HAP-1 (cell line): ENCODE data around the gene IL10RA.
"Not testable (repeated sequence)": the region's sequence is repeated elsewhere in the genome, so short reads cannot be mapped to it uniquely, and the experiment has no call there.

Experiments
- DNase-seq, 2 experiments: peaks; one replicate each; pipeline ENCODE4 v3.0.0-alpha.2; 2016 to 2020; ENCODE audit warnings: low spot score in 2 of 2
- H3K27me3 ChIP-seq: fragments of 250-450 bp; sonication (Bioruptor Pico); 2 replicates; pipeline ENCODE4 v1.5.1; 2020; ENCODE audit warnings: low read depth, mild to moderate bottlenecking, moderate library complexity
- H3K36me3 ChIP-seq: fragments of 250-450 bp; sonication (Bioruptor Pico); replicated peaks from 2 replicates; pipeline ENCODE4 v1.5.1; 2020; ENCODE audit warnings: mild to moderate bottlenecking
- H3K4me1 ChIP-seq: fragments of 250-450 bp; sonication (Bioruptor Pico); 2 replicates; pipeline ENCODE4 v1.5.1; 2020; ENCODE audit warnings: mild to moderate bottlenecking
- H3K4me3 ChIP-seq: fragments of 250-450 bp; sonication (Bioruptor Pico); 2 replicates; pipeline ENCODE4 v1.5.1; 2020; ENCODE audit warnings: mild to moderate bottlenecking, moderate library complexity
- H3K9me3 ChIP-seq: fragments of 250-450 bp; sonication (Bioruptor Pico); 2 replicates; pipeline ENCODE4 v1.5.1; 2020; ENCODE audit warnings: mild to moderate bottlenecking, moderate library complexity
- in situ Hi-C: fragments of 300-500 bp; cut with MboI; formaldehyde crosslinking; loops from 3 replicates; pipeline ENCODE4 v1.14.3; 2020; ENCODE audit warnings: low sequenced_read_pairs, inconsistent platforms, mixed read lengths

Gene IL10RA

DNA sequence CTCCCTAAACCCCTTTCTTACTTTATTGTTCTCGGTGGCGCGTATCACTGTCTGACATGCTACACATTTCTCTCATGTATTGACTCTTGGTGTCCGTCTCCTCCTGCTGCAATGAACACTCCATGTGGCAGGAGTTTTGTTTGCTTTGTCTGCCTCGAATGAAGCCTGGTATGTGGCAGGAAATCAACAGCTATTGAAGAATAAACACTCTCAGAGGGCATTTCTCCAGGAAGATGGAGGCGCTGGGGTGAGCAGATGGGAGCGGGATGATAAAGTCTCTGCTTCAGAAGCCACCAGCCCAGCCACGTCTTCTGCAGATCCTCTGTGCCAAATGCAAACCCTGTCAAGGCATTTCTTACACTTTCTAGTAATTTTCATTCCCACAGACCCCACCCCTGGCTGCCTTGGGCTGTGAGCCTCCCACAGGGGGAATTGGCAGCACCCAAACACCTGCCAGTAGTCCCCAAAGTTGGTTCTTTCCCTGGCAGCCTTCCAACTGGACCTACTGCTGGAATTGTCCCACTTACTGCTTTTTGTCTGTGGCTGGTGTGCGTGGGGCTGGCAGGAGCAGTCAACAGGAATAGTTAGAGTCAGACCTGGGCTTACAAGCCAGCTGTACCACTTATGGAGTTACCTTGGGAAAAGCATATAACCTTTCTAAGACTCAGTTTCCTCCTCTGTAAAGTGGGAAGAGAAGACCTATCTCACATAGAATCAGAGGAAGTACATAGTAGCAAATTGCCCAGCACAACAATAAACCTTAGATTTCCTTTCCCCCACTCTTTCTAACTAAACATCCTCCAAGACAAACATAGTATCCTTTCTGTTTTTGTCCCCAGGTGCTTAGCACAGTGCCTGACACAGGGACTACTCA lies 13.3 kb upstream of the IL10RA start:
- Histone ChIP-seq H3K27me3 (peaks cover 9% of the 10 kb centered on the region), H3K4me3 (no peak overlapping the region), H3K9me3 (no peaks in the 10 kb centered on the region), H3K4me1 (no peaks in the 10 kb centered on the region), H3K36me3 (no peaks in the 10 kb centered on the region)
- DNase-seq = no peak
- in situ Hi-C loops = no loop called here

DNA sequence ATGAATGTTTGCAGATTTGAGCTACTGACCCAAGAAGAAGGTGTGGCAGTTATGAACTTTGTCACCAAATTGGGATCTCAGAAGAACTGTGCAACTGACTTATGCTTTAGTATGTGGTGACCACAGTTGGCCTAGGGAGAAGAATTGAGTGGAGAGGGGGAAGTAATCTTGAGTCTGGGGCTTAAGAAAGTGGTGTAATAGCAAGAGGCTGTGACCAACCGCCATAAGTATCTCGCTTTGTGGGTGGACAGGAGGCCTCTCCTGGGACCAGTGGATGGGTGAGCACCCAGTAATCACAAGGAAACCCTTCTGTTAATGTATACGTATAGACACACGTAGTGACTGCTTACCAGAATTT lies 12.7 kb upstream of the IL10RA start:
- in situ Hi-C loops = no loop called here
- no peak for DNase-seq
- H3K9me3 ChIP-seq = no peaks in the 10 kb centered on the region
- H3K4me1 ChIP-seq = no peaks in the 10 kb centered on the region
- peaks cover 9% of the 10 kb centered on the region for H3K27me3 ChIP-seq
- no peak overlapping the region for H3K4me3 ChIP-seq
- no peaks in the 10 kb centered on the region for H3K36me3 ChIP-seq

DNA sequence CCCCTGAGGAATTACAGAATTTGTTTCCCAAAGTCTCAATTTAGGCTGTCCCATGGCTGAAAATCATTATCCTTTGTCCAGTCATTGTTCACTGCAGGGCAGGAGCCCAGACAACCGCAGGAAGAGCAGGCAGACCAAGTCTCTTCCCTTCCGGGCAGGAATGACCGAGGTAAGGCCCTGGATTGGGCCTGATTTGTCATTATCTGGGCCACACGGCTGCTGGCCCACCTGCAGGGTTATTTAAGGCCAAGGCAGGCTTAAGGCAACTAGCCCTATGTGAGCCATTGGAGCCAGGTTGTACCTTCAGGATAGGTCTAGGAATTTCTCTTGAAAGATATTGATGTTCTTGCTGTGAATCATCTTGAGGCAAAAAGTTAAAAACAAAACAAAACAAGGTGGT lies 9.7 kb upstream of the IL10RA start:
- no peaks in the 10 kb centered on the region for H3K9me3 ChIP-seq

DNA sequence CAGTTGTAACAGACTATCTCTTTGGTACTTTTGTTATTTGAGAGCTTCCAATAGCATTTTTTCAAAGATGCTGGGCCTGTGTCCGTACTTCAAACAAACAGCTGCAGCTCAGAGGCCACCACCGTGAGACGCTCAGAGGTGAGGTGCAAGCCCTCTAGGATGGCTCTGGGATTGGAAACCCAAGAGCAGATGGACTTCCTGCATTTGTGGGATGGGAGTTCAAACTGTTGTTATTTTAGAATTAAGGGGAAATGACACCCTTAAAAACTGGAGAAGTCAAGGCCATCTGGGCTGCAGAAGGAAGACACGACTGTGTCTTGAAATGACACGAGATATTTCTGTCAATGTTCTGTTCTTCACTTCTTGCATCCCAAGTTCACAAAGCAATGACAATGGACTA lies 9.2 kb upstream of the IL10RA start:
- in situ Hi-C loops = no loop called here
- H3K4me3 ChIP-seq = no peak overlapping the region
- no peaks in the 10 kb centered on the region for H3K9me3 ChIP-seq
- no peak for DNase-seq
- no peaks in the 10 kb centered on the region for H3K36me3 ChIP-seq
- H3K27me3 ChIP-seq = no peaks in the 10 kb centered on the region; the same call in 1 of the 2 replicates
- no peaks in the 10 kb centered on the region for H3K4me1 ChIP-seq

More for the DNA sequence above, 9.7 kb upstream of the IL10RA start:
- H3K4me1 ChIP-seq = no peaks in the 10 kb centered on the region
- in situ Hi-C loops = no loop called here
- DNase-seq = no peak
- no peak overlapping the region for H3K4me3 ChIP-seq
- H3K36me3 ChIP-seq = no peaks in the 10 kb centered on the region
- peaks cover under 1% of the 10 kb centered on the region; the same call in 1 of the 2 replicates for H3K27me3 ChIP-seq

DNA sequence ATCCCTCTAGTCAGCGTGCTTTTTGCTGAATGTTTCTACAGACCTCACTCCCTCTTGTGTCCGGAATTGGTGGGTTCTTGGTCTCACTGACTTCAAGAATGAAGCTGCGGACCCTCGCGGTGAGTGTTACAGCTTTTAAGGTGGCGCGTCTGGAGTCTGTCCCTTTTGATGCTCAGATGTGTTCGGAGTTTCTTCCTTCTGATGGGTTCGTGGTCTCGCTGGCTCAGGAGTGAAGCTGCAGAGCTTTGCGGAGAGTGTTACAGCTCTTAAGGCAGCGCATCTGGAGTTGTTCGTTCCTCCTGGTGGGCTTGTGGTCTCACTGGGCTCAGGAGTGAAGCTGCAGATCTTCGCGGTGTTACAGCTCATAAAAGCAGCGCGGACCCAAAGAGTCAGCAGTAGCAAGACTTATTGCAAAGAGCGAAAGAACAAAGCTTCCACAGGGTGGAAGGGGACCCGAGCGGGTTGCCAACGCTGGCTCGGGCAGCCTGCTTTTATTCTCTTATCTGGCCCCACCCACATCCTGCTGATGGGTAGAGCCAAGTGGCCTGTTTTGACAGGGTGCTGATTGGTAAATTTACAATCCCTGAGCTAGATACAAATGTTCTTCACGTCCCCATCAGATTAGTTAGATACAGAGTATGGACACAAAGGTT lies 8.5 kb upstream of the IL10RA start:
- H3K9me3 ChIP-seq, H3K36me3 ChIP-seq, DNase-seq, H3K27me3 ChIP-seq, H3K4me3 ChIP-seq, H3K4me1 ChIP-seq, in situ Hi-C loops: not testable (repeated sequence)

DNA sequence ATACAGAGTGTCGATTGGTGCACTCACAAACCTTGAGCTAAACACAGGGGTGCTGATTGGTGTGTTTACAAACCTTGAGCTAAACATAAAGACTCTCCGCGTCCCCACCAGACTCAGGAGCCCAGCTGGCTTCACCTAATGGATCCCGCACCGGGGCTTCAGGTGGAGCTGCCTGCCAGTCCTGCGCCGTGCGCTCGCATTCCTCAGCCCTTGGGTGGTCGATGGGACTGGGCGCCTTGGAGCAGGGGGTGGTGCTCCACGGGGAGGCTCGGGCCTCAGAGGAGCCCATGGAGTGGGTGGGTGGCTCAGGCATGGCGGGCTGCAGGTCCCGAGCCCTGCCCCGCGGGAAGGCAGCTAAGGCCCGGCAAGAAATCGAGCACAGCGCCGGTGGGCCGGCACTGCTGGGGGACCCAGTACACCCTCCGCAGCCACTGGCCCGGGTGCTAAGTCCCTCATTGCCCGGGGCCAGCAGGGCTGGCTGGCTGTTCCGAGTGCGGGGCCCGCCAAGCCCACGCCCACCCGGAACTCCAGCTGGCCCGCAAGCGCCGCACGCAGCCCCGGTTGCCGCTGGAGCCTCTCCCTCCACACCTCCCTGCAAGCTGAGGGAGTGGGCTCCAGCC lies 7.8 kb upstream of the IL10RA start:
- H3K9me3 ChIP-seq, H3K4me1 ChIP-seq, H3K27me3 ChIP-seq, H3K4me3 ChIP-seq, DNase-seq, in situ Hi-C loops, H3K36me3 ChIP-seq: not testable (repeated sequence)

DNA sequence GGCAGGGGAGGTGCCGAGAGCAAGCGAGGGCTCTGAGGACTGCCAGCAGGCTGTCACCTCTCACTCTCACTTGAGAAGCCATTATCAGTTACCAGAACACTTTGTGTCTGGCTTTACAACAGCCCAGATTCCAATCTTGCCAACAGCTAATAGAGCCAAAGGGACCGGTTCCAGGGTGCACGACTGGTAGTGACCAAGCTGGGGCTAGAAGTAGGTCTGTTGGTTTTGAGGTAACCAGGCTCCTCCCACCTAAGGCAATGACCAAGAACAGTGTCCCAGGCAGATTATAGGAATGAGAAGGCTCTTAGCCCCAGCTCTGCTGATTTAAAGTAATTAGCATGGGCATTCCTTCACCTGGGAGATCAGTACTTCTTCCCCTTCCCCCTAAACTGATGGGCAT lies 7.2 kb upstream of the IL10RA start:
- H3K4me3 ChIP-seq = no peak overlapping the region
- in situ Hi-C loops = no loop called here
- no peaks in the 10 kb centered on the region for H3K4me1 ChIP-seq
- H3K36me3 ChIP-seq = no peaks in the 10 kb centered on the region
- no peaks in the 10 kb centered on the region for H3K9me3 ChIP-seq
- H3K27me3 ChIP-seq = no peaks in the 10 kb centered on the region
- DNase-seq = no peak

DNA sequence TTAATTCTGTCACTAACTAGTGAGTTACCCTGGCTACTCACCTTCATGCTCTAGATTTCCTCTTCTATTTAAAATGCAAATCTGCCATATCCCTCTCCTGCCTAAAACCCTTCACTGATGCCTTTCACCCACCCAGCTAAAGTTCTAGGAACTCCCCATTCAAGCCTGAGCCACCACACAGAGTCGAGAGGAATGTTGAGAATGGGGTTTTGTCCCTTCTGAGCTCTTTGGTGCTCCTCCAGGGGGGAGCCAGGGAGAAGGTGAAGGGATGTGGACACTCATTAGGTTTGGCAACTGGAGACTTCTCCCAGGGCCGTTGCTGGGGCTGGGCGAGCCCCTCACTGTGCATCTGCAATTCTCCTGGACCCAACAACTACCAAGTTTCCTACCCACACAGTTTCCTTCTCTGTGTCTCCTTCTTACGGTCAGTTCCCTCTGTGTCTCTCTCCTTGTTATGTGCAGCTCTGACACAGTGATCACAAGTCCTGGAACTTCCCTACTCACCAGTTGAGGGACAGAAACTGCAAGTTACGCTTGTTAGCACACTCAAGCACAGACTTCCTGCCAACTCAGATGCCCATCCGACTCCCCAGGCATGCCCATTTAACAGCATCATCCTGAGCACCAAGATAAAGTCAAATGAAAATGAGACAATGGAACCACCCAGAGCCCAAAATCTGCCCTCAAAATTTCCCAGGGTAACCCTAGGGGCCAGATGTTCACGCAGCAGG lies 6.5 kb upstream of the IL10RA start:
- Histone ChIP-seq H3K4me3 (no peak overlapping the region), H3K27me3 (no peaks in the 10 kb centered on the region), H3K9me3 (no peaks in the 10 kb centered on the region), H3K36me3 (no peaks in the 10 kb centered on the region), H3K4me1 (no peaks in the 10 kb centered on the region)
- no peak for DNase-seq
- in situ Hi-C loops = no loop called here

DNA sequence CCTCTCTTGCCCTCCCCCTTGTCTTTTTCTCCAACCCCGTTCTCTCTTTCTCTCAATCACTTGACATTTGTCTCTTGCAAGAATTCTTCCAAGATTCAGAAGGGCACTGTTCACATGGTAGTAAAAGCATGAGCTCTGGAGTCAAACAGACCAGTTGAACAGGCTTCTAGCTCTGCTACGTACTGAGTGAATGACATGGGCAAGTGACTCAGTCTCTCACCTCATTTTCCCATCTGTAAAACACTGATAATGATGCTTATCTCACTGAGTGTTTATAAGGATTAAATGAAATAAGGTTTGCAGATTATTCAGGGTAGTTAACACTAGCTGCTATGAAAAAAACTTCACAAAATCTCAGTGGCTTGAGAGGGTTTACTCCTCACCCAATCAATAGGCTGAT lies 5.9 kb upstream of the IL10RA start:
- Histone ChIP-seq H3K27me3 (no peaks in the 10 kb centered on the region), H3K4me1 (no peaks in the 10 kb centered on the region), H3K36me3 (no peaks in the 10 kb centered on the region), H3K9me3 (no peaks in the 10 kb centered on the region), H3K4me3 (no peak overlapping the region)
- in situ Hi-C loops = no loop called here
- DNase-seq = no peak

DNA sequence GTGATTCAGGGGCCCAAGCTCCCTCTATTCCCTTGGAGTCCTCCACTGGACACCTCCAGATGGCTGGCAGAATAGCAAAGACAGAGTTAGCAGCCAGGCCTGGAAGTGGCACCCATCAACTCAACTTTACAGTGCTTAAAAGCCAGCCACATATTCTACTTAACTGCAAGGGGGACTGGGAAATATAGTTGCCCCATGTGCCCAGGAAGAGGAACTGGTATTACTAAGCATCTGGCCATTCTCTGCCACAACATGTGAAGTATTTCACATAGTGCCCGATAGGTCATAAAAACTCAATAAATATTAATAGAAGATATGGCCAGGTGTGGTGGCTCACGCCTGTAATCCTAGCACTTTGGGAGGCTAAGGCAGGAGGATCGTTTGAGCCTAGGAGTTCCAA lies 5.5 kb upstream of the IL10RA start:
- H3K27me3 ChIP-seq = no peaks in the 10 kb centered on the region
- DNase-seq = no peak

DNA sequence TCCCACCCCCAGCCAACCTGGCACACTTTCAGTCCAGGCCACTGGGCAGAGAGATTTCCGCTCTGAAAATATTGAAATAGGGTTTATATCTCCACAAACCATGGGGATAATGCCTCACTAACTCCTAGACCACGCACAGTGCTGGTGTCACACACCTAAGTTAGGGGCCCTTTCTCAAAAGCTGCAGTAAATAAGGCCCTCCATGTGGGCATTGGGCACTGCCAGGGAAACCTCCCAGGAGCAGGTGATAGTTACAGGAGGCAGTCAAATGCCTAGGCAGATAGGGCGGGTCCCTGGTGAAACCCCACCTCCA lies 3.1 kb upstream of the IL10RA start:
- no peaks in the 10 kb centered on the region for H3K9me3 ChIP-seq
- no peaks in the 10 kb centered on the region for H3K36me3 ChIP-seq
- no peak for DNase-seq
- H3K27me3 ChIP-seq = no peaks in the 10 kb centered on the region; the same call in 1 of the 2 replicates
- in situ Hi-C loops = no loop called here
- H3K4me1 ChIP-seq = peaks cover 8% of the 10 kb centered on the region
- H3K4me3 ChIP-seq = no peak overlapping the region

More for the DNA sequence above, 5.5 kb upstream of the IL10RA start:
- in situ Hi-C loops = no loop called here
- 0 out of 2 replicates have a peak, but pooled peaks cover under 1% of the 10 kb centered on the region for H3K4me1 ChIP-seq
- H3K9me3 ChIP-seq = no peaks in the 10 kb centered on the region
- H3K36me3 ChIP-seq = no peaks in the 10 kb centered on the region
- H3K4me3 ChIP-seq = no peak overlapping the region

DNA sequence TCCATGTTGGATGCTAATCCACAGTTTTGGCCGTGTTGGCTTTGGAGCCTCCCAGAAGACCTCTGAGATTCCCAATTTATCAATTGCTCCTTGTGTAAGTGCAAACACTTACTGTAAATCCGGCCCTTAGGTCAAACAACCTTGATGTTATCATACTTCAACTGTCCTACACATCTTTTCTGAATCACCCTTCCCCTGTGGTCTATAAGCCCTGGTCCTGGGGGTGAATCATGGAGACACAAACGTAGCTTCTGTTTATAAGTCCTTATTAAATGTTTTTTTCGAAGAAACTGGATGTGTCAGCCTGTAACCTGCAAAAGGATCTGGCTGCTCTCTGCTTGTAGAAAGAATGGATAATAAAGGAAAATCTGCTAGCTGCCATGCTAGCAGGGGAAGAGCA lies 1.7 kb upstream of the IL10RA start:
- no peak overlapping the region for H3K4me3 ChIP-seq
- no peak for DNase-seq
- no peaks in the 10 kb centered on the region for H3K9me3 ChIP-seq
- peaks cover 8% of the 10 kb centered on the region for H3K4me1 ChIP-seq
- no peaks in the 10 kb centered on the region for H3K36me3 ChIP-seq
- in situ Hi-C loops = no loop called here
- no peaks in the 10 kb centered on the region; the same call in 1 of the 2 replicates for H3K27me3 ChIP-seq

DNA sequence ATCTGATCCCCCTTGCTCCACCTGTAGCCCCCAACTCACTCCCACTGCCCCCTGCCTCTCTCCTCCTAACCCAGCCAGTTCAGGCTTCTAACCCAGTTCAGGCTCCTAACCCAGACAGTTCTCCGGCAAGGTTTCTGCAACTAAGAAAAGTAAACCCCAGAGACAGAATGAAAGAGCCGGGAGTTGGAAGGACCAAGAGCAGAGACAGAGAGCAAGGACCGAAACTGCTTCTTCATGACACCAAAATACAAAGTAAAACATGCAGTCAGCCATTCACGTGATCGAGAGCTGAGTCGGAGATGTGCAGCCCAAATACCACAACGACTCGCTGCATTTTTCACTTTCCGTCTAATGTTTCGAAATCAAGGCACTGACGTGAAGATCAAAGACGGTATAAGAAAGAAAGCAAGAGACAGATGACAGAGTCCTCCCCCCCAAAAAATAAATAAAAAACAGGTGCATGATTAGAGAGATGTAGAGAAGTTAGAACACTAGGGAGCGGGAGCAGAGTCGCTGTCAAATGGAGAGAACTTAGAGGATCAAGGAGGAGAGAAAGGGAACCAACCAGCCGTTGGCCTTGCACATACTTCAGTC lies 884 bp downstream of the IL10RA start:
- Histone ChIP-seq H3K4me3 (no peak overlapping the region), H3K27me3 (no peaks in the 10 kb centered on the region; the same call in 1 of the 2 replicates), H3K36me3 (no peaks in the 10 kb centered on the region), H3K9me3 (no peaks in the 10 kb centered on the region), H3K4me1 (peaks cover 8% of the 10 kb centered on the region)
- DNase-seq = no peak
- in situ Hi-C loops = no loop called here
